Activated CD4-positive, alpha-beta T cell treated with anti-CD3 and anti-CD28 coated beads for 1 hour (primary cell): ENCODE data around the gene TXNRD2.

Experiments
- DNase-seq: peaks from one replicate; pipeline ENCODE4 v3.0.0-alpha.2; 2020

TXNRD2 gene

DNA sequence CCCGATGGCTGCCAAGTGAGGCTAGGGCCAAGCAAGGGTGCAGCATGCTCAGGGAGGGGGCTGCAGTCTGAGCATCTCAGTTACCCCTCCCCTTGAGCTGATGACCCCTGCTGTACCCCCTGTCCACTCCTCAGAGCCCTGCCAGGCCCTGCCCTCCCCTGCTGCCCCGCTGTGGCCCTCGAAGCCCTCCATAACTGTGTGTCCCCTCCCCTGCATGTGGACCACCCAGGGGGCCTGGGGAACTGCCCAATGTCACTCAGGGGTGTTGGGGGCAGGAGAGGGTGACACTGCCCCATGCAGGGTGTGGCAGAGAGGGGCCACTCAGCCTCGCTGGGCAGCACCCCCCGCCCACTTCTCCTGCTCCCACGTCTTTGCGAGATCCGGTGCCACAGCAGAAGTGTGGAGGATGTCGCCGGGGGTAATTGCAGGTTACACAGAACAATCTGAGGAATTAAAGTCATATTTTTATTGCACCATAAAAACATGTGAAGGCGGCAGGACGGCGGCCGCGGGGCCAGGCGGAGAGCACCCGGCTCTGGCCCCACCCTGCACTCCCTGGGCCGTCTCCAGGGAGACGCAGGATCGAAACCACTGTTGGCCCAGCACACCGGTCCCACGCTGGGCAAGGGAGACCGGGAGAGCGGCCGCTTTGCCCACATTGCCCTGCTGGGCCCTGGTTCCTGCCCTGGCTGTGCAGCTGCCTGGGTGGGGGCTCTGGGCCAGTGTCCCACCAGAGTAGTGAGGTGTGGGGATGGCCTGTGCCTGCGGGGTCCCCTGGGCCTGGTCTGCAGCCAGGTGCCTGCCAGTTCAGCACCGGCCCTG lies 68.3 kb downstream of the TXNRD2 start:
- peak; percentile 5 for DNase-seq

DNA sequence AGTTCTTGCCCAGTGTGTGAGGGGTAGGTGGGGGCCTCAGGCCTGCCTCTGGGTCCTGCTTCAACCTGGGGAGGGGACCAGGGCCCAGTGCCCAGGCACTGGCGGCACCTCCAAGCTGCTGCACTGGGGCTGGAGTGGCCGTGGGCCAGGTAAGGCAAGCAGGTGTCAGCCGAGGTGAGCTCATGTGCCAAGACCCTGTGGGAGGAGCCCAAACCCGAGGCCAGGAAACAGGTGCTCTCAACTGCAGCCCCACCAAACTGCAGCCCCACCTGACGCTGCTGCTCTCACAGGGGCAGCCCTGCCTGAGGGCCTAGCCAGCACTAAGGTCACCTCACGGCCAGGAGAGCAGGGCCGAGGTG lies 68.9 kb downstream of the TXNRD2 start:
- DNase-seq = peak; percentile 5

DNA sequence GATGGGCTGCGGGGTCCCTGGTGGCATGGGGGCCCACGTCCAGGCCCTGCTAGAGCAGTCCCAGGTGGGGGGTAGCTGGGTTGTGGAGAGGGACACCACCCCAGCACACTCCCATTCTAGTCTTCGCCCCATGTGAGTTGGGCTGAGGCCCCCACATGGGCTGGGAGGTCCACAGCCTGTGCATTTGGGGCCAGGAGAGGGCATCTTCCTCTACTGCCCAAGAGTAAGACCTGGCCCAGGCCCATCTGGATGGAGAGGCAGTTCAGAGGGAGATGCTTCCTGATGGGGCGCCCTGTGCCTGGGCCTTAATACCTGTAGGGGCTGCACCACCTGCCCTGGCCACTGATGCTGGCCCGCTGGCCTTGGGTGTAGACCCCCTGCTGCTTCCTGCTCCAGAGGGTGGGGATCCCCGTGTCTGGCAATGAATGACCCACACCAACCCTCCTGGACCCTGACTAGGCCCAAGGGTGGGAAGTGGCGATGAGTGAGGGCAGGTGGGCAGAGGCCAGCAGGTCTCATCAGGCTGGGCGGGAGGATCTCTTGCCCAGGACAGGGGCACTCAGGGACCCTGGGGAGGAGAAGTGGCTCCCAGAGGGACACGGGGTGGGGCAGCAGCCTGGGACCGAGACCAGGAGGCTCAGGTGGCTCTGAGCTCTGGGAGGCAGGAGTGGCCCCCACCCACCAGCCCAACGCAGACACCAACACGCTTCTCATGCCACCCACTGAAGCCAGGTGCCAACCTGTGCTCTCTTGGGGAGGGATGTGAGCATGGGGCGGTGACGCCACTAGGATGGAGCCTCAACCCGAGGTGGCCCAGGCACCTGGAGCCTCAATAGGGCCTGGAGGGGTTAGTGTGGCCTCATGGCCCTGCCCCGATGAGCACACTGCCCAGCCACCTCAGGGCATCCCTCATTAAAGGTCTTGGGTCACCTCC lies 69.5 kb downstream of the TXNRD2 start:
- DNase-seq = peak; percentile 4

DNA sequence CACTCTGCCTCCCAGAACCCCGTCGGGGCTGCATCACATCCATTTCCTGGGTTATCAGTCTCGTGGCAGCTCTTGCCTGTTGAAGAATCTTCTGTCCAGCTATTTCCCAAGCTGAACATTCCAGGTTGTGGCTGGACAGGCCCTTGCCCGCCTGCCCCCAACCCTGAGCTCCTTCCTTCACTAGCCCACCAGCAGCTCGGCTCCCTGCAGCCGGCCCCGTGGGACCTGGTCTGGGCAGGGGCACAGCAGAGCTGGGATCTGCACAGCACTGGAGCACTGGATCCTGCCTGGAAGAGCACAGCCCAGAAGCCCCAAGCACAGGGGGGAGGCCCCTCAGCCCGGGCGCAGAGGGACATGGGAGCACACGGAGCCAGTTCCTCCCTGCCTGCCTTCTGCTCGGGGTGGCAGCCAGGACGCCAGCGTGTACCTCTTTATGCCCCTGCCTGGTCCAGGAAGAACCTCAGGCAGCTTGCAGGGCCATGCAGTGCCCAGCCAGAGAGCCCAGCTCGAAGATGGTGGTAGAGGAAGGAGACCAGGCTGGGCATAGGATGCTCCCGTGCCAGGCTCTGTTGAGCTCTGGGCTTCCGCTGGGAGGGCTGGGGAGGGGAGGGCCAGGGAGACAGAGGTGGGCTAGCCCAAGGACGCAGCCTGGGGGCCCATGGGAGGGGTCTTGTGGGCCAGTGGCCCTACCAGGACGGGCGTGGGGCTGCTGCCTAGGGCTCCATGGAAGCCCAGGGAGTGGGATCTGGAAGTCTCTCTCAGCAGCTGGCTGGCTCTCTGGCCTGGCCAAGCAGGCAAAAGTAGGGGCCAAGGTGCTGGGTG lies 70.4 kb downstream of the TXNRD2 start:
- no peak for DNase-seq

DNA sequence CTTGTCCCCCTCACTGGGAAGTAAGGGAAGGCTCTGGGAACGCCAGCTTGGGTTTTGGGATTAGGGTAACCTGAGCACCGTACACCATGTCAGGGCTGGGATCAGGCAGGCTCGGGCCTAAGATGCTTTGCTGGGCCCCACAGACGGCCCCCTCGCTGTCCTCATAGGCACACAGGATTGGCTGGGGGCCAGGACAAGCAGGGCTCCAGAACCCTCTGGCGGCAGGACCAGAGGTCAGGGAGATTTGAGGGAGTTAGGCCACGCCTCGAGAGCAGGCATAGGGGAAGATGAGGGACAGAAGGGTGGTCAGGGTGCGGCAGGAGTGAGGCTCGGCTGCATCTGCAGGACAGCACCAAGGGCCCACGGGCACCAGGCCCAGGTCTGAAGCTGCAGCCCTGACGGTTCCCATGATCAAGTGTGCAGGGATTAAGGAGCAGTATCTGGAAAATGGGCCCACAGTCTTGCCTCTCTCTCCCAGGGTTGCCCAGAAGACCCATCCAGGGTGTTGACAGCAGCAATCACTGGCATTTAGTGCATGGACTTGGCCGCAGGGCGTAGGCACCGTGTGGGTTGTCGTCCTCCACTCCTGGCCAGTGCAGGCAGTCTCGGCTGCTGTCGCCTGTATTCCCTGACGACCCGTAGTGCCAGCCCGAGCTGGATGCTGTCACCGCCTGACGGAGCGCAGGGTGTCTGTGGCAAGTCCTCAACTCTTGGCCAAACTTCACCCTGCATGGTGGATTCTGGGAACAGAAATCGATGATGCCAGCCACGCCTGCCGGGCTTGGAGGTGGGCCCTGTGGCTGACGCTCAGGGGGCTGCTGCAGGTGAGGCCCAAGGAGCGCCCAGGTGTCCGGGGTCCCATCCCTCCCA lies 71.2 kb downstream of the TXNRD2 start:
- no peak for DNase-seq

DNA sequence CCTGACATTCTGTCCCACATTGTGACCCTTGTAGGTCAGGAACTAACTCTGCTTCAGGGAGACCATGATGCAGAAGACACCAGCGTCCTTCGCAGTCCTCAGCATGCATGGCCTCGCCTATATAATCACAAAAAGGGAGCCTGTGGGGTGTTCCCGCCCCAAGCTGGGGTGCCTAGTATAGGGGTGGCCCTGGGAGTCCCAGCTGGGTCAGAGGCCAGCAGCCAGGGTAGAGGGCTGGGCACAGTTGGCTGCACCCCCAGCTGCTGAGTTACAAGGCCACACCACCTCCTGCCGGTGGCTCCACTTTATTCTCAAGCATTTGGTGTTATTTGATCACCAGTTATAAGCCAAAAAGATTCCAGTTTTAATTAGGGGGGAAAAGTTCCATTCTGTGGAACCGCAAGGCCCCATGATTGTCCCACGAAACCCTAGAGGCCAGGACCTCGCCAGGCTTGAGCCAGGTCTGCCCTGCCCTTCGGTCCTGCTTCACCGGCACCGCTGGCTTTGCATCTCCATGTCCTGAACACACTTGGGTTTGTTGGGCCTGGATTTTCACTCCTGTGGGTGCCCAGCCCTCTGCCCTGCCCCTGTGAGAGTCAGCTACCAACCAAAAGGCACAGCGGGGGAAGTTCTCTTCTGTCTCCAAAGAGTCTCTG lies 72.0 kb downstream of the TXNRD2 start:
- DNase-seq = peak; percentile 6

DNA sequence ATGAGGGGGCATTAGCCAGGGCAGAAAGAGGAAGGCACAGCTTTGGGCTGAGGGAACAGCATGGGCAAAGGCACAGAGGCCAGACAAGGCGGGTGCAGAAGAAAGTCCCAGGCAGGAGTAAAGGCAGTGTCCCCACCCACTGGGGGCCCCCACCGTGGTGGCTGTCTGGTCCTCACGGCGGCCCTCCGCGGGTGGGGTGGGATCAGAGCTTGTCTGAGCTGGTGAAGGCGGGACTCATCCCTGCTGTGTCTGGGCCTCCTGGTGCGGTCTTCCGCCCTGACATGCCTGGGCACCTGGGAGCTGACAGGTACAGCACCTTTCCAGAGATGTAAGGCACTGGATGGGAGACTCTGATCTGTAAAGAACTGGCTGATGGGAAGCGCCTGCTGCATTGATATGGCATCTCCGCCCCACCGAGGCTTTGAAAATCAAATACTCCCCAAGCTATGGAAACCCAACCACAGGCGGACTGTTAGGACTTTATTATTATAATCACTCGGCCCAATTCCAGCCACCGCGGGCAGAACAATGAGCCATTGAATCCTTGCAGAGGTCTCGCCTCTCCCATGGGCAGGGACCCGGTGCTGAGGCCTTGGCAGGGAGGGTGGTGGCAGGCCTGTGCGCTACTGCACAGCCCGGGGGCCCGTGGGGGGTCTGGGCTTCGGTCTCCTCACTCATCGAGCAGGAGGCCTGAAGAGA lies 72.7 kb downstream of the TXNRD2 start:
- DNase-seq = peak; percentile 7

DNA sequence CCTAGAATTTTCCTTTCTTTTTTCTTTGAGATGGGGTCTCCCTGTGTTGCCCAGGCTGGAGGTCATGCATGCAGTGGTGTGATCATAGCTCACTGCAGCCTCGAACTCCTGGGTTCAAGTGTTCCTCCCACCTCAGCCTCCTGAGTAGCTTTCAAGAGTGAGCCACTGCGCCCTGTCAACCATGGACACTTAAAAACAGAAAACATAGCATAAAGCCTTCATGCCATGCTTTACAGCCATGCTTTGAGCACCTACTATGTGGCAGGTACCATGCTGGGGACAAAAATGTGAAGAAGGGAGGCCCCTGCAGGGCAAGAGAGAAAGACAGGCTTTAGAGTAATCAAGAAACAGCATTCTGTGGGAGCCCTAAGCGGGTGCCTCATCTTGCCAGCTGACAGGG lies 73.3 kb downstream of the TXNRD2 start:
- peak; percentile 5 for DNase-seq

DNA sequence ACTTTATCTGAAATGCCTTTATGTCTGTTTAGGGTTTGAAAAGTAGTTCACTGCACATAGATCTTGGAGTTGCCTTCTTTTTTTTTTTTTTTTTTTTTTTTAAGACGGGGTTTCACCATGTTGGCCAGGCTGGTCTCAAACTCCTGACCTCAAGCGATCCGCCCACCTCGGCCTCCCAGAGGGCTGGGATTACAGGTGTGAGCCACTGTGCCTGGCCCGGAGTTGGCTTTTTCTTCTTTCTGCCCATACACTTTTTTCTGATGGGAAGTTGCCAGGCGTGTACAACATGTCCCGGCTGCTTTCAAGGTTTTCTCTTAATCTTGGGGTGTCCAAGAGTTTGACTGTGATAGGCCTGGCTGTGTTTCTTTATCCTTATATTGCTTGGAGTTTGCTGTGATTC lies 74.0 kb downstream of the TXNRD2 start:
- DNase-seq = no peak

DNA sequence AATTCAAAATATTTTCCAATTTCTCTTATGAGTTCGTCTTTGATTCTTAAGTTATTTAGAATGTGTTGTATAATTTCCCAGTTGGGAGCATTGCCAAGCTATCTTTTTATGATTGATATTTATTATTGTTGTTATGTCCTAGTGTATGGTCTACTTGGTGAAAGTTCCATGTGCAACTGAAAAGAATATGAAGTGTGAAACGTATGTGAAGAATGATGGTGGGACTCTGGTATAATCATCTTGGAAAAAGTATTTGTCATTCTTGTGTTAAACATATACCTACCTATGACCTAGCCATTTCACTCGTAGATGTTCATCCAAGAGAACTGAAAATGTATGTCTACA lies 75.0 kb downstream of the TXNRD2 start:
- no peak for DNase-seq

DNA sequence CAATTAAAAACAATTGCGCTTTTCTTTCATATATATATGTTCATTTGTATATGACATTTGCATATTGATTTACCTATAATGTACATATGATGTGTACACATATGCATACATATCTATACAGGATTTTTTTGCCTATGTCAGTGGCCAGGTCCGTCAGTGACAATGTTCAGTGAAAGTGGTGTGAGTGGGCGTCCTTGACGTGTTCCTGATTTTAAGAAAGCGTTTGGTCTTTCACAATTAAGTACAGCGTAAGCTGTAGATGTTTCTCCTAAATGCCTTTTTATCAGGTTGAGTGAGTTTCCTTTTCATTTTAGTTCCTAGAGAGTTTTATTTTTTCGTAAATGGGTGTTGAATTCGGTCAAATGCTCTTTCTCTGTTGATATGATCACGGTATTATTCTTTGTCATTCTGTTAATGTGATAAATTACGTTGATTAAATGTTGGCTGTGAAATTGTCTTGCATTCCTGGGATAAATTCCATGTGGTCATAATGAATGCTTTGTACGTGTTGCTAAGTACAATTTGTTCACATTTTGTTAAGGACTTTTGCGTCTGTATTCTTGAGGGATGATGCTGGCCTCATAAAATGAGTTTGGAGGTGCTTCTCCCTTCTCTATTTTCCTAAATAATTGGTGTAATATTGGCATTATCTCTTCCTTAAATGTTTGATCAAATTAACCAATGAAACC lies 76.3 kb downstream of the TXNRD2 start:
- no peak for DNase-seq

DNA sequence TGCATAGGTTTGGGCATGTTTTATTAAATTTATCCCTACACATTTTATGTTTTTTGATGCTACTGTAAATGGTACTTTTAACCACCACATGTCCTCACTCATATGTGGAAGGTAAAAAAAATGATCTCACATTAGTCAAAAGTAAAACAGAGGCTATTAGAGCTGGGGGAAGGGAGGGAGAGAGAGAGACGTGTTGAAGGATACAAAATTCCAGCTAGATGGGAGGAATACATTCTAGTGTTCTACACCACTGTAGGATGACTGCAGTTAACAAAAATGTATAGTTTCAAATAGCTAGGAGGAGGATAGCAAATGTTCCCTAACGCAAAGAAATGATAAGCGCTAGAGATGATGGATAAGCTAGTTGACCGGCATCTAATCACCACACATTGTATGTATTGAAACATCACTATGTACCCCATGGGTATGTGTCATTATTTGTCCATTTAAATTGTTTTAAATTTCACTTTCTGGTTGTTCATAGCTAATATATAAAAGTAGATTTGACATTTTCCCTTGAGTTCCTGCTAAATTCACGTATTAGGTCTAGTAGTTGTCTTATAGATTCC lies 77.0 kb downstream of the TXNRD2 start:
- no peak for DNase-seq

DNA sequence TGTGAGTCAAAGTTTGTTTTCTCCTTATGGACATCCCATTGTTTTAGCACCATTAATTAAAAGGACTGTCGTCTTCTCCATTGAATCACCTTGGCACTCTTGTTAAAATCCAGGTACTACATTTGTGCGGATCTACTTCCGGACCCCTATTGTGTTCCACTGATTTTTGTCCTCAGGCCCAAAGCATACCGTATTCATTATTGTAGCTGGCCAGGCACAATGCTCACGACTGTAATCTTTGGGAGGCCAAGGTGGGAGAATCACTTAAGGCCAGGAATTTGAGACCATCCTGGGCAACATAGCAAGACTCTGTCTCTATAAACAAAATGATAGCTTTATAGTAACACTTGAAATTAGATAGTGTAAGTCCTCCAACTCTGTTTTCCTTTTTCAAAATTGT lies 78.0 kb downstream of the TXNRD2 start:
- no peak for DNase-seq

DNA sequence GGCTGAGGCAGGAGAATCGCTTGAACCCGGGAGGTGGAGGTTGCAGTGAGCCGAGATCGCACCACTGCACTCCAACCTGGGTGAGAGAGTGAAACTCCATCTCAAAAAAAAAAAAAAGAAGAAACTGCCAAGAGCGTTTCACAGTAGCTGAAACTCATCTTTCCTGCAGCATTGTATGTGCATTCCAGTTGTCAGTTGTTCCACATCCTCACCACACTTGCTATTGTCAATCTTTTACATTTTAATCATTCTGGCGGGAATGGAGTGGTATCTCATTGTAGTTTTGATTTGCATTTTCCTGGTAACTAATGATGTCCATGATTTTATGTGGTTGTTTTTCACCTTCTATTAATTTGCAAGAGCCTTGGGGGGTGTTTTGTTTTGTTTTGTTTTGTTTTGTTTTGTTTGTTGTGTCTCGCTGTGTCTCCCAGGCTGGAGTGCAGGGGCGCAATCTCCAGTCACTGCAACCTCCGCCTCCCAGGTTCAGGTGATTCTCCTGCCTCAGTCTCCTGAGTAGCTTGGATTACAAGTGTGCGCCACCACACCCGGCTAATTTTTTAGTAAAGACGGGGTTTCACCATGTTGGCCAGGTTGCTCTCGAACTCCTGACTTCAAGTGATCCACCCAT lies 78.9 kb downstream of the TXNRD2 start:
- no peak for DNase-seq

DNA sequence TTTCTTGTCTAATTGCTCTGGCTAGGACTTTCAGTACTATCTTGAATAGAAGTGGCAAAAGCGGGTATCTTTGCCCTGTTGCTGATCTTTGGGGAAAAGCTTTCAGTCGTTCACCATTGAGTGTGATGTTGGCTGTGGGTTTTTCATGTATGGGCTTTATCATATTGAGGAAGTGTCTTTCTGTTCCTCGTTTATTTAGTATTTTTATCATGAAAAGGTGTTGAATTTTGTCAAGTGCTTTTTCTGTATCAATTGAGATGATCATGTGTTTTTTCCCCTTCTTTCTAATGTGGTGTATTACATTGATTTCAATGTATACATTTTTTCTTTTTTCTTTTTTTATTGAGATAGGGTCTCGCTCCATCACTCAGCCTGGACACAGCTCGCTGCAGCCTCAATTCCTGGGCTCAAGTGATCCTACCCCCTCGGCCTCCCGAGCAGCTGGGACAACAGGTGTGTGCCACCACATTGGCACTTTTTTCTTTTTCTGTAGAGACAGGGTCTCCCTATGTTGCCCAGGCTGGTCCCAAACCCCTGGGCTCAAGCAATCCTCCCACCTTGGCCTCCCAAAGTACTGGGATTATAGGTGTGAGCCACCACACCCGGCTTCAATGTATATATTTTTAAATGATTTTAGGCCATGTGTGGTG lies 81.6 kb downstream of the TXNRD2 start:
- no peak for DNase-seq

DNA sequence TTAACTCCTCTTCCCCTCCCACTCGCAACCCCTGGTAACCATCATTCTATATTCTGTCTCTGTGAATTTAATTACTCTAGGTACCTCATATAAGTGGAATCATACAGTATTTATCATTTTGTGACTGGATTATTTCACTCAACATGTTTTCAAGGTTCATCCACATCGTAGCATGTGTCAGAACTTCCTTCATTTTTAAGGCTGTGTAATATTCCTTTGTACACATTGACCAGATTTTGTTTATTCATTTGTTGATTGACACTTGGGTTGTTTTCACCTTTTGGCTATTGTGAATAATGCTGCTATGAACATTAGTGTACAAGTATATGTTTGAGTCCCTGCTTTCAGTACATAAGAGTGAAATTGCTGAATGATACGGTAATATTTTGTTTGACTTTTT lies 84.2 kb downstream of the TXNRD2 start:
- no peak for DNase-seq

DNA sequence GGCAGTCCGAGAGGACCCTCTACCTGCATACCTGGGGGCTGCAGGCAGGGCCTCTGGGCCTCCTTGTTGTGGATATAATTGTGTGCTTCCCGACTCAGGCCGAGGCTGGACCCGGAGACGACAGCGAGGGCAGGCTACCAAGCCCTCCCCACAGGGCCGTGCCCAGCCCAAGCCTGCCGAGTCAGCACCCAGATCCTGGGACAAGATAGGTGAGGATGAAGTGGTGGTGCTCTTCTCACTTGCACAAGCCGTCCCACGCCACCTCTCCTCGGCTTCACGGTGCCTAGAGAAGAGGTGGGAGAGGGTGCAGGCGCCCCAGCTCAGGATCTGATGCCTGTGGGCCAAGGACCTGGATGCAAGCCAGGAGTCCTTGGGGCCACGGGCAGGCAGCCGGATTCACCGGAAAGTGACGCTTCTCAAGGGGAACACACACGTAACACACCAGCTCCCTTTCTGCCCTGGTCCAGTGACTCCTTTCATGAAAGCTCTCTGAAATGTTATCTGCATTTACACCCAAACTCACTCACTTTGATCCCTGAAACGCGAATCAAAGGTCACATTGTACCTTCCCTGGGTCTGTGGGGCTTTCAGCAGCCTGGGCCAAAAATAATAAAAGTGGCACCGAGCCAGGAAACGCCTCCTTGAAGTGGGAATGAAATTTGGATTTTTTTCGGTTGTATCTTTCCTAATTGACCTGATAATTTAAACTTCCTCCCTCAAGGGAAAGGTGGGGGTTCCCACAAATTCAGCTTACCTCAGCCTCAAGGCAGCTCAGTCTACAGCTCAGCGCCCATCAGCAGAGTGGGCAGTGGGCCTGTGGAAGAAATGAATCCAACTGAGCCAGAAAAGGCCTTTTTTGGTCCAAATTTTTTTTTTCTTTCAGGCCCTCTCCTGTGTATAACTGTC lies 85.9 kb downstream of the TXNRD2 start:
- no peak for DNase-seq
